ENCODE results near the gene TOMM40. TPM values are rescaled to one million over a fixed set of nuclear protein-coding genes. Genes with fewer than 3 reads are reported as not detected.
A peak's percentile ranks its signal among the peaks of the same experiment; 100 is the strongest.

TOMM40 gene
- total and polyA plus RNA-seq, 9 of the 15 experiments (the other 6 are each of a cell fraction or from before 2014, with no cell fraction given) = 0.89 to 290 (median 160) TPM

DNA sequence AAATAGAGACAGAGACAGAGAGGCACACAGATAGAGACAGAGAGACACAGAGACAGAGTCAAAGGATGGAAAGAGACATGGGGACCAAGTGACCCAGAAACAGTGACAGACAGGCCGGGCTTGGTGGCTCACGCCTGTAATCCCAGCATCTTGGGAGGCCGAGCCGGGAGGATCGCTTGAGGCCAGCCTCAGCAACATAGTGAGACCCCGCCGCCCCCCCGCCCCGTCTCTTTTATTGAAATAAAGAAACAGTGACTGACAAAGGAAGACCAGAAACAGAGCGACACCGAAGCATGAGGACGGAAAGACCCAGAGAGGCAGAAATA is 45.8 kb upstream of the TOMM40 start (continued):
- TF ChIP-seq, protein P1, sequence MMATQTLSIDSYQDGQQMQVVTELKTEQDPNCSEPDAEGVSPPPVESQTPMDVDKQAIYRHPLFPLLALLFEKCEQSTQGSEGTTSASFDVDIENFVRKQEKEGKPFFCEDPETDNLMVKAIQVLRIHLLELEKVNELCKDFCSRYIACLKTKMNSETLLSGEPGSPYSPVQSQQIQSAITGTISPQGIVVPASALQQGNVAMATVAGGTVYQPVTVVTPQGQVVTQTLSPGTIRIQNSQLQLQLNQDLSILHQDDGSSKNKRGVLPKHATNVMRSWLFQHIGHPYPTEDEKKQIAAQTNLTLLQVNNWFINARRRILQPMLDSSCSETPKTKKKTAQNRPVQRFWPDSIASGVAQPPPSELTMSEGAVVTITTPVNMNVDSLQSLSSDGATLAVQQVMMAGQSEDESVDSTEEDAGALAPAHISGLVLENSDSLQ (IDR thresholded peaks at IDR 0.05) = peak; percentile 49; the same call in 1 of the 2 replicates
- TF ChIP-seq NFRKB (IDR thresholded peaks at IDR 0.05; ENCODE audit: low read depth) = peak; percentile 27; the same call in 1 of the 2 replicates
- TF ChIP-seq PCBP2 (IDR thresholded peaks at IDR 0.05; ENCODE audit: low read depth, low read length, poor library complexity, severe bottlenecking) = no peak
- TF ChIP-seq REST (IDR thresholded peaks at IDR 0.05; ENCODE audit: borderline replicate concordance) = no peak
- TF ChIP-seq REST (CRISPR knock-in tag; IDR thresholded peaks at IDR 0.05; ENCODE audit: low read depth) = no peak
- TF ChIP-seq SMARCC2 (IDR thresholded peaks at IDR 0.05; ENCODE audit: low read depth) = no peak
- no peak for TF ChIP-seq DNMT1 (IDR thresholded peaks at IDR 0.05)
- TF ChIP-seq, protein P2, sequence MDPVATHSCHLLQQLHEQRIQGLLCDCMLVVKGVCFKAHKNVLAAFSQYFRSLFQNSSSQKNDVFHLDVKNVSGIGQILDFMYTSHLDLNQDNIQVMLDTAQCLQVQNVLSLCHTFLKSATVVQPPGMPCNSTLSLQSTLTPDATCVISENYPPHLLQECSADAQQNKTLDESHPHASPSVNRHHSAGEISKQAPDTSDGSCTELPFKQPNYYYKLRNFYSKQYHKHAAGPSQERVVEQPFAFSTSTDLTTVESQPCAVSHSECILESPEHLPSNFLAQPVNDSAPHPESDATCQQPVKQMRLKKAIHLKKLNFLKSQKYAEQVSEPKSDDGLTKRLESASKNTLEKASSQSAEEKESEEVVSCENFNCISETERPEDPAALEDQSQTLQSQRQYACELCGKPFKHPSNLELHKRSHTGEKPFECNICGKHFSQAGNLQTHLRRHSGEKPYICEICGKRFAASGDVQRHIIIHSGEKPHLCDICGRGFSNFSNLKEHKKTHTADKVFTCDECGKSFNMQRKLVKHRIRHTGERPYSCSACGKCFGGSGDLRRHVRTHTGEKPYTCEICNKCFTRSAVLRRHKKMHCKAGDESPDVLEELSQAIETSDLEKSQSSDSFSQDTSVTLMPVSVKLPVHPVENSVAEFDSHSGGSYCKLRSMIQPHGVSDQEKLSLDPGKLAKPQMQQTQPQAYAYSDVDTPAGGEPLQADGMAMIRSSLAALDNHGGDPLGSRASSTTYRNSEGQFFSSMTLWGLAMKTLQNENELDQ (CRISPR knock-in tag; IDR thresholded peaks at IDR 0.05; ENCODE audit: borderline replicate concordance) = no peak
- TF ChIP-seq FOXK1 (CRISPR knock-in tag; IDR thresholded peaks at IDR 0.05; ENCODE audit: borderline replicate concordance) = no peak
- TF ChIP-seq ZNF316 (IDR thresholded peaks at IDR 0.05) = 0 out of 2 replicates have a peak, but pooled peaks have one; percentile 0
- no peak for TF ChIP-seq CHD2 (IDR thresholded peaks at IDR 0.05; ENCODE audit: low read depth, low read length)
- TF ChIP-seq ZNF124 (CRISPR knock-in tag; IDR thresholded peaks at IDR 0.05) = no peak
- TF ChIP-seq, protein P3, sequence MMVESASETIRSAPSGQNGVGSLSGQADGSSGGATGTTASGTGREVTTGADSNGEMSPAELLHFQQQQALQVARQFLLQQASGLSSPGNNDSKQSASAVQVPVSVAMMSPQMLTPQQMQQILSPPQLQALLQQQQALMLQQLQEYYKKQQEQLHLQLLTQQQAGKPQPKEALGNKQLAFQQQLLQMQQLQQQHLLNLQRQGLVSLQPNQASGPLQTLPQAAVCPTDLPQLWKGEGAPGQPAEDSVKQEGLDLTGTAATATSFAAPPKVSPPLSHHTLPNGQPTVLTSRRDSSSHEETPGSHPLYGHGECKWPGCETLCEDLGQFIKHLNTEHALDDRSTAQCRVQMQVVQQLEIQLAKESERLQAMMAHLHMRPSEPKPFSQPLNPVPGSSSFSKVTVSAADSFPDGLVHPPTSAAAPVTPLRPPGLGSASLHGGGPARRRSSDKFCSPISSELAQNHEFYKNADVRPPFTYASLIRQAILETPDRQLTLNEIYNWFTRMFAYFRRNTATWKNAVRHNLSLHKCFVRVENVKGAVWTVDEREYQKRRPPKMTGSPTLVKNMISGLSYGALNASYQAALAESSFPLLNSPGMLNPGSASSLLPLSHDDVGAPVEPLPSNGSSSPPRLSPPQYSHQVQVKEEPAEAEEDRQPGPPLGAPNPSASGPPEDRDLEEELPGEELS (CRISPR knock-in tag; IDR thresholded peaks at IDR 0.05; ENCODE audit: borderline replicate concordance) = no peak
- TF ChIP-seq ZNF699 (CRISPR knock-in tag; IDR thresholded peaks at IDR 0.05; ENCODE audit: insufficient replicate concordance) = no peak
- TF ChIP-seq ZNF41 (CRISPR knock-in tag; conservative IDR thresholded peaks at IDR 0.05) = no peak
- TF ChIP-seq ZNF507 (tag; conservative IDR thresholded peaks at IDR 0.05) = no peak
- TF ChIP-seq SMC3 (conservative IDR thresholded peaks at IDR 0.05; ENCODE audit: insufficient read depth, low read depth, low read length) = no peak

Measured in K562 (cell line).